ENCODE results near the gene TFB1M.

DNA sequence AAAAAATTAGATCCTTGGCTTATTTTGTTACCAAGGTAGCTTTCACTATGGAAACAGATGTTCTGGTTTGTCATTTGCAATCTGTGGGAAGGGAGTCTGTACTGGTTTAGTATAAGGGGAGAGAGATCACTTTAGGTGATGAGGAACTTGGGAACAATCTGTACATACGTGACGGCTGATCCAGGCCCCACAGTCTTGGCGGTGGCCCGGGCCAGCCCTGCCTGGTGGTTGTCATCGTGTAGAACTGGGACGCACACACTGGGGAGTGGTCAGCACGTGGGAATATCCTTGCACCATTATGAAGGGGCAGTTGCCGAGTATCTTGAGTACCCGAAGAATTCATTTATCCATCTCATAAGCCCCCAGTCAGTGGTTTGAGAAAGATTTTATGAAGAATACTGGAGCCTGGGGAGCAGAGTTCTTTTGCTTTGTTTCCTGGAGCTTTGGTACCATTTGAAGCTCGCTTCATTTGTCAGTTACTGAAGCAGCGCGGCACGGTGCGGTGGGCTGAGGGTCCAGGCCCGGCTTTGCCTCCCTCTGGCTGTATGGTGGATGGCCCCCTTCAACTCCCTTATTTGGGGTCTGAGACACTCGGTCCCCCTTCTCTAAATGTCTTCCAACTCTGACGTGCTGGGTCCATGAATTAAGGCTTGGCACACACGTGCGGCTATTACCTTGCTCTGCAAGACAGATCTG lies 73.2 kb downstream of the TFB1M start:
- TF ChIP-seq, protein P1, sequence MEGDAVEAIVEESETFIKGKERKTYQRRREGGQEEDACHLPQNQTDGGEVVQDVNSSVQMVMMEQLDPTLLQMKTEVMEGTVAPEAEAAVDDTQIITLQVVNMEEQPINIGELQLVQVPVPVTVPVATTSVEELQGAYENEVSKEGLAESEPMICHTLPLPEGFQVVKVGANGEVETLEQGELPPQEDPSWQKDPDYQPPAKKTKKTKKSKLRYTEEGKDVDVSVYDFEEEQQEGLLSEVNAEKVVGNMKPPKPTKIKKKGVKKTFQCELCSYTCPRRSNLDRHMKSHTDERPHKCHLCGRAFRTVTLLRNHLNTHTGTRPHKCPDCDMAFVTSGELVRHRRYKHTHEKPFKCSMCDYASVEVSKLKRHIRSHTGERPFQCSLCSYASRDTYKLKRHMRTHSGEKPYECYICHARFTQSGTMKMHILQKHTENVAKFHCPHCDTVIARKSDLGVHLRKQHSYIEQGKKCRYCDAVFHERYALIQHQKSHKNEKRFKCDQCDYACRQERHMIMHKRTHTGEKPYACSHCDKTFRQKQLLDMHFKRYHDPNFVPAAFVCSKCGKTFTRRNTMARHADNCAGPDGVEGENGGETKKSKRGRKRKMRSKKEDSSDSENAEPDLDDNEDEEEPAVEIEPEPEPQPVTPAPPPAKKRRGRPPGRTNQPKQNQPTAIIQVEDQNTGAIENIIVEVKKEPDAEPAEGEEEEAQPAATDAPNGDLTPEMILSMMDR (IDR thresholded peaks at IDR 0.05; ENCODE audit: low read length) = no peak
- no peak for TF ChIP-seq EZH2 (optimal IDR thresholded peaks at IDR 0.05; ENCODE audit: low read depth, low read length)
- TF ChIP-seq EZH2phosphoT487 (IDR thresholded peaks at IDR 0.05; ENCODE audit: low read length) = no peak

Data from MM.1S (cell line).